ENCODE results near the gene ZNF316.
"Not testable (repeated sequence)": the region's sequence is repeated elsewhere in the genome, so short reads cannot be mapped to it uniquely, and the experiment has no call there.

ZNF316 gene

DNA sequence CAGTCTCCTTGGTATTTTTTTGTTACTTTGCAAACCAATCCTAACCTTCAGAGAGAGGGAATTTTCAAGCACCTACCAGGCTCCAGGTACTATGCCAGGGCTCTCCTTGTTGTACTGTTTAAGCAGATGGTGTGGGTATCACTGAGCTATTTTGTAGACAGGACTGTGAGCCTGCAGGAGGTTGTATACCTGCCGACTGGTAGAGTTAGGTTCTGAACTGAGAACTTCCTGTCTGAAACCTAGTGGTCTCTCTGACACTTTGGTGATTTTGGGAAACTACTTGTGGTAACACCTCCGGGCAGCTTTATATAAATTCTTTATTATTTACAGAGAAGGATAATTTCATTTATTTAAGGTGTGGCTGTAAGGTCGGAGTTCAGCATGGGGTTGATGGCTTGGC is 17.2 kb upstream of the ZNF316 start:
- DNase-seq (ENCODE audit: extremely low spot score, insufficient read length, low read depth) (no peak), FAIRE-seq (no peak)

DNA sequence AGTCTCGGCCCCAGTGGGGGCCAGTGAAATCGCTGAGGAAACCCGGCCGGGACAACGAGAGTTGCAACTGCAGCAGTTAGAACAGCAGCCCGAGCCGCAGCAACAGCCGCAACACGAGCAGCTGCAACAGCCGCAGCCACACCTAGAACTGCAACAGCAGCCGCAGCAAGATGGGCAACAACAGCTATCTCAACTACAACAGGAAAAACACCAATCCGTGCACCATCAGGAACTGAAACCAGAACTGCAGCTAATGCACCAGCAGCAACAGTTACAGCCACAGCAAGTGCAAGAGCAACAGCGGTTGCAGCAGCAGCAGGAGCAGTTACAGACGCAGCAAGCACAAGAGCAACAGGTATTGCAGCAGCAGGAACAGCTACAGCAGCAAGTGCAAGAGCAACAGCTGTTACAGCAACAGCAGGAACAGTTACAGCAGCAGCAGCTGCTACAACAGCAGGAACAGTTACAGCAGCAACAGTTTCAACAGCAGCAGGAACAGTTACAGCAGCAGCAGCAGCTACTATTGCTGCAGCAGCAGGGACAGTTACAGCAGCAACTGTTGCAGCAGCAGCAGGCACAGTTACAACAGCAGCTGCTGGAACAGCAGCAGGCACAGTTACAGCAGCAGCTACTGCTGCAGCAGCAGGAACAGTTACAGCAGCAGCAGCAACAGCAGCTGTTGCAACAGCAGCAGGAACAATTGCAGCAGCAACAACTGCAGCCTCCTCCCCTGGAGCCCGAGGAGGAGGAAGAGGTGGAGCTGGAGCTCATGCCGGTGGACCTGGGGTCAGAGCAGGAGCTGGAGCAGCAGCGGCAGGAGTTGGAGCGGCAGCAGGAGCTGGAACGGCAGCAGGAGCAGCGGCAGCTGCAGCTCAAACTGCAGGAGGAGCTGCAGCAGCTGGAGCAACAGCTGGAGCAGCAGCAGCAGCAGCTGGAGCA is 15.7 kb upstream of the ZNF316 start:
- no peak for DNase-seq (ENCODE audit: extremely low spot score, insufficient read length, low read depth)

DNA sequence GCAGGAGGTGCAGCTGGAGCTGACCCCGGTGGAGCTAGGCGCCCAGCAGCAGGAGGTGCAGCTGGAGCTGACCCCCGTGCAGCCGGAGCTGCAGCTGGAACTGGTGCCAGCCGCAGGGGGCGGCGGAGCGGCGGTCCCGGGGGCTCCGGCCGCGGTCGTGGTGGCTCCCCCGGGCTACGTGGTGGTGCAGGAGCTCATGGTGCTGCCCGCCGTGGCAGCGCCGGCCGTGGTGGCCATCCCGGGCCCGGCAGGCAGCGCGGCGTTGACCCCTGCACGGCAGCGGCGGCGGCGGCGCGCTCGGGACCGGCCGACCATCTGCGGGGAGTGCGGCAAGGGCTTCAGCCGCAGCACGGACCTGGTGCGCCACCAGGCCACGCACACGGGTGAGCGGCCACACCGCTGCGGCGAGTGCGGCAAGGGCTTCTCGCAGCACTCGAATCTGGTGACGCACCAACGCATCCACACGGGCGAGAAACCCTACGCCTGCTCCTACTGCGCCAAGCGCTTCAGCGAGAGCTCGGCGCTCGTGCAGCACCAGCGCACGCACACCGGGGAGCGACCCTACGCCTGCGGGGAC is 14.9 kb upstream of the ZNF316 start:
- DNase-seq (ENCODE audit: extremely low spot score, insufficient read length, low read depth) (no peak), FAIRE-seq (no peak)

More for the DNA sequence above, 15.7 kb upstream of the ZNF316 start:
- no peak for FAIRE-seq

DNA sequence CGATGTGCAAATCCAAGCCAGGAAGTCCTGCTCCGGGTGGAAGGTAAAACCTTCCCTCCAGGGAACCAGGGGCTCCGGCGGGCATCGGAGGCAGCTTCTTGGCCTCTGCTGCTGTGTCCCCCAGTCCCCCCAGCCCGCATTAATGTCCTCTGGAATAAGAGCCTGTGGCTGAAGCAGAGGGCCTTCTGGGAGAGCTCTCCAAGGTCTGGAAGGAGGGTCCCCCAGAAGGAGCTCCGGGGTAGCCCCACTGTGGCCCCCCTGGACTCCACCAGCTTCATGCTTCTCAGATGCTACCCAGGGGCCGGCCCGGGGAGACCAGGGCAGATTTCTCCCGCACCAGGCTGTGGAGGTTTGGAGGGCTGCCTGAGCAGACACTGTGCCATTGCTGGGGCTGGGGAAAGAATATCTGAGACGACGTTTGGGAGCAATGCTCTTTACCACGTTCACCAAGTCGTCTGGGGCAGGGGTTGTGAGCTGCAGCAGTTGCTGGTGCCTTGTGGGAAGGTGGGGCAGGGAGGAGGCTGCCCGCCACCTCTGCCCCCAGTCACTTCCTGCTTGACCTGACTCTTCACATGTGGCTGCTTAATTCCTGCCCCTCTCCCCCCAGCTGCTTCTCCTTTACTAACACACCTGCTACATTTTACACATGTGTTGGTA is 13.4 kb upstream of the ZNF316 start:
- DNase-seq (ENCODE audit: extremely low spot score, insufficient read length, low read depth) (no peak), FAIRE-seq (no peak)

DNA sequence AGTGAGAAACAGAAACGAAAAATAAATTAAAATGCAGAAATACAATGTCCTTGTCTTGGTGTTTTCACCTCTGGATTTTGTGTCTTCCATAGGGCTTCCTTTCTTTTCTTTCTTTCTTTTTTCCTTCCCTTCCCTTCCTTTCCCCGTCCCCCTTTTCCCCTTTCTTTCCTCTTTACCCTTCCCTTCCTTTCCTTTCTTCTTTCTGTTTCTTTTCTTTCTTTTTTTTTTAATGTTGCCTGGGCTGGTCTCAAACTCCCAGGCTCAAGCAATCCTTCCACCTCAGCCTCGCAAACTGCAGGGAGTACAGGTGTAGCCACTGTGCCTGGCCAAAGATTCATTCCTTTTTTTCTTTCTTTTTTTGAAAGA is 12.9 kb upstream of the ZNF316 start:
- FAIRE-seq (no peak), DNase-seq (ENCODE audit: extremely low spot score, insufficient read length, low read depth) (no peak)

DNA sequence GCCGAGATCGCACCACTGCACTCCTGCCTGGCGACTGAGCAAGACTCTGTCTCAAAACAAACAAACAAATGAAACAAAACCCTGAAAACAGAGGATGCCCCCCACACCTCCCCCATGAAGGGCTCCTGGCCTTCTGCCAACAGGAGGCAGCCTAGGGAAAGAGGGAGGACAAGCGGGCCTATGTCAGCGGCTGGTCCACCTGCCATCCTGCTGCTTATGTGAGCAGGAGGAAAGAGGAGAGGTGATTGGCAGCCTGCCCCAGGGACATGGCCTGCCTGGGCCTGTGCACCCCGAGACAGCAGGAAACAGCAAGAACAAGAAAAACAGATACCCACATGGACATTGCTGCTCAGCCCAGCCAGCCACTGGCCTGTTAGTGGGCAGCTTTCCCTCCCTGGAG is 9.1 kb upstream of the ZNF316 start:
- DNase-seq (ENCODE audit: extremely low spot score, insufficient read length, low read depth) = no peak
- FAIRE-seq = no peak

DNA sequence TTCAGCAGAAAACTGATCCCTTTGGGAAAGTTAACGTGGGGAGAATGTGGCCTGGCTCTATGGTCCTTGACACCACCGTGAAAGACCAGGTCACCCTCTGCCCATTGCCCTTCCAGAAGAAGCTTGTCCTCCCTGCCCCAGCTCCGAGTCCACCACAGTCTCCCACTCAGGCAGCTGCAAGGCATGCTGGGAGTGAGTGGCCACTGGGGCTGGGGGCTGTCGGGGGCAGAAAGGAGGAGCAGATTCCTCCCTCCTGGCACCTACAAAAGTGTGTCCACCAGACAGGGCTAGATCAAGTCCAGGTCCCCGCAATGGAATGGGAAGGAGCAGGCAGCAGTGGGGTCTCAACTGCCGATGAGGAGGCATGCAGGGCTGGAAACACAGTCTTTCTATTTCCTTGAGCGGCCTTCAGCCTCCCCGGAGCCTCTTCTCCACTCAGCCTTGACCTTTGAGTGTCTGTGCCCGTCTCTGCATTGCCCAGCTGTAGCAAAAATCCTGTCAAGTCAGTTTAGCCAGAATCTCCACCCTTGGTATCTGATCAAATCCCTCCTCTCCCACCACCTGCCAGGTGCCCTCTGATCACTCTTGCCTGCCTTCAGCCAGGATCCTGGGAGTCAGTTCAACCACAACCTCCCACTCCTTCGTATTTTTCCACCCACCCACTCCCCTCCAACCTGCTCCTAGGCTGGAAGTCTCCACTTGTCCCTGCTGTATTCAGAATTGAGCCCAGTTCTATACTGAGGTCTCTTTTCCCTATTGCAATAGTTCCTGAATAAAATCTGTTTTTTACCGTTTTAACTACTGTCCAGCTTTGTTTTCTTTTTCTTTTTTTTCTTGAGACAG is 6.9 kb upstream of the ZNF316 start:
- DNase-seq (ENCODE audit: extremely low spot score, insufficient read length, low read depth) (no peak), FAIRE-seq (no peak)

DNA sequence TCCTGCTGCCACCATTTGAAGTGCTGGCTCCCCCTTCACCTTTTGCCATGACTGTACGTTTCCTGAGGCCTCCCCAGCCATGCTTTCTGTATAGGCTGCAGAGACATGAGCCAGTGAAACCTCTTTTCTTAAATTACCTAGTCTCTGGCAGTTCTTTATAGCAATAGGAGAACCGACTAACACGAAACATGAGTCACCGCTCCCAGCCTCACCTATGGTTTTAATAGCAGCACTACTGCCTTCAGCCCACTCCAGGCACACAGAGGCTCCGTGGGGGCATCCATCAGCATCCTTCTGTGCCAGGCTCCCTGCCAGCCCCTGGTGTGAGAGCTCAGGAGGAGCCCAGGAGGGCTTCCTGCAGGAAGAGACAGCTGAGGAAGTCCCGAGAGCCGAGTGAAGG is 5.5 kb upstream of the ZNF316 start:
- FAIRE-seq = no peak

DNA sequence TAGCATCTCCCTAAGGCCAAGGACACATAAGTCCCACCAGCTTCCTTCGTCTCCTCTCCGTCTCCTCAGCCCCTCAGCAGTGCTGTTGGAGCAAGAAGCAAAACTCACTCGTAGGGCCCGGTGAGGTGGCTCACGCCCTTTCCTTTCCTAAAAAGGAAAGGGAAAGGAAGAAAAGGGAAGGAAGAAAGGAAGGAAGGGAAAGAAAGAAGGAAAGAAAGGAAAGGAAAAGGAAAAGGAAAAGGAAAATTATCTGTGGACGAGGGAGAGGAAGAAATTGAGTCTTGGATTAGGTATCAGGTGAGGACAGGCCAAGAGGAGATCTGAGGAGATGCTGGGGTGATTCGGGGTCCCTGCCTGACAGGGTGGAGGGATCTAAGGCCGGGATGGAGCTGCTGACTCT is 3.1 kb upstream of the ZNF316 start:
- DNase-seq (ENCODE audit: extremely low spot score, insufficient read length, low read depth) (no peak), FAIRE-seq (no peak)

More for the DNA sequence above, 5.5 kb upstream of the ZNF316 start:
- no peak for DNase-seq (ENCODE audit: extremely low spot score, insufficient read length, low read depth)

DNA sequence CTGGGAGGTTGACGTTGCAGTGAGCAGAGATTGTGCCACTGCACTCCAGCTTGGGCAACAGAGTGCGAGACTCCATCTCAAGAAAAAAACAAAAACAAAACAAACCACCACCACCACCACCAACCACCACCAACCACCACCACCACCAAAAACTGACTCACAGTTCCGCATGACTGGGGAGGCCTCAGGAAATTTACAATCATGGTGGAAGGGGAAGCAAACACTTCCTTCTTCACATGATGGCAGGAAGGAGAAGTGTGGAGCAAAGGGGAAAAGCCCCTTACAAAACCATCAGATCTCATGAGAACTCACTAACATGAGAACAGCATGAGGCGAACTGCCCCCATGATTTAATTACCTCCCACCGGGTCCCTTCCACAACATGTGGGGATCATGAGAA is 2.1 kb upstream of the ZNF316 start:
- DNase-seq (ENCODE audit: extremely low spot score, insufficient read length, low read depth); FAIRE-seq: not testable (repeated sequence)

DNA sequence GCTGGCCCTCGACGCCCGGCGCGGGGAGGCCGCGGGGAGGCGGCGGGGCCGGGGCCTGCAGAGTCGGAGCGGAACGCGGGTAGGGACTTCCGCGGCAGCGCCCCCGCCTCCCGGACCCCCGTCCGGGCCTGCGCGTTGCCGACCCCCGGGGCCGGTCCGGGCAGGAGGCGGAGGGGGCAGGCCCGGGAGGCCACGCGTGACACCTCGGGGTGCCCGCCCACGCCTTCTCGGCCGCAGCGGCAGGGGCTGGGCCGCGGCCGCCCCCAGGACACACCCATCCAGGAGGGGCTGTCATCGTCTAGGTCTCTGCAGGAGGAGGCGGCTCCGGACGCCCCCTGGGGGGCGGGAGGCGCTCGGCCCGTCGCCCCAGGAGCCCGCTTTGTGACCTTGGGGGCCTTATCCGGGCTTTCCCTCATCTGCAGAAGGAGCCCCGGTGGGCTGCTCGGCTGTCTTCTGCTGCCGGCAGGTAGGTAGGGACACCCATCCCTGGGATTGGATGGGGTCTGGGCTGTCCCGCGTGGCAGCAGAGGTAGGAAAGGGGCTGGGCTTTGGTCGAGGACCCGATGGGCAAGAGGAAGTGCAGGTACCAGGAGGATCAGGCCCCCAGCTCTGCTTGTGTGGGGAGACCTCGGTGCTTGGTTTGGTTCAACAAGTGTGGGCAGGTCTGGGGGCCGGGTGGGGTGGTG is 569 bp downstream of the ZNF316 start:
- peak; percentile 54 for FAIRE-seq
- DNase-seq (ENCODE audit: extremely low spot score, insufficient read length, low read depth) = peak; percentile 78

DNA sequence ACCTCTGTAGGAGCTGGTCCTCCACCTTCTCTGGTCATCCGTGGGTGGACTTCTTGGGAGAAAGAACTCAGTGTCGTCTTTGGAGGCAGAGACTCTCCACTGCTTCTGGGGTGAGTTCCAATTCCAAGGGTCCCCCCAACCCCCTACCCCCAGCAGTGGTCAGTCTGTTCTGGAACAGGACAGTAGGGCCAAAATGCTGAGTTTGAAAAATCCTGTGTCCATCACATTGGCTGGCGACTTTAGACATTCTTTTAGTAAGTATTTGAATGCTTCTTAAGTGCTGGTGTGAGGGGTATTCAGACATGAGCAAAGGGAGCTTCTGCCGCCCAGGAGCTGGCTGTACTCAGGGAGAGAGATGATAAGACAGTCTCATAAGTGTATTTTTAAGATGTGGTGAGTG is 1.9 kb downstream of the ZNF316 start:
- no peak for FAIRE-seq
- no peak for DNase-seq (ENCODE audit: extremely low spot score, insufficient read length, low read depth)

DNA sequence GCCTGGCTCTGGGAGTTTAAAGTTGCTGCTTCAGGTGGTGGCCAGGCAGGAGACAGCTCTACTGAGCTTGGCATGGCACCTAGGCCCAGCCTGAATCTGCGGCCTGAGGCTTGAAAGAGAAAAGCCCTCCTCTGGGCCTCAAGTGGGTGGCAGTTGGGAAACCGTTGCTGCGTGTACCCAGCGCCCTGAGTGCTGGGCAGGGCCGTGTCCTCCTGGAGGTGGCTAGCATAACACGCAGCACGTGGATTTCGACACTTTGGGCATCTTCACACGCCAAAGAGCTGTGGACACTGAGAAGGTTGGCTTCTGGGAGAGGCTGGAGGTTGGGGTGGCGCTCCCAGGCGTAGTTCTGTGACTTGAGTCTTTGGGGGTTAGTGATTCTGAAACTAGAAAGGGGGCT is 2.5 kb downstream of the ZNF316 start:
- no peak for DNase-seq (ENCODE audit: extremely low spot score, insufficient read length, low read depth)
- FAIRE-seq = no peak

DNA sequence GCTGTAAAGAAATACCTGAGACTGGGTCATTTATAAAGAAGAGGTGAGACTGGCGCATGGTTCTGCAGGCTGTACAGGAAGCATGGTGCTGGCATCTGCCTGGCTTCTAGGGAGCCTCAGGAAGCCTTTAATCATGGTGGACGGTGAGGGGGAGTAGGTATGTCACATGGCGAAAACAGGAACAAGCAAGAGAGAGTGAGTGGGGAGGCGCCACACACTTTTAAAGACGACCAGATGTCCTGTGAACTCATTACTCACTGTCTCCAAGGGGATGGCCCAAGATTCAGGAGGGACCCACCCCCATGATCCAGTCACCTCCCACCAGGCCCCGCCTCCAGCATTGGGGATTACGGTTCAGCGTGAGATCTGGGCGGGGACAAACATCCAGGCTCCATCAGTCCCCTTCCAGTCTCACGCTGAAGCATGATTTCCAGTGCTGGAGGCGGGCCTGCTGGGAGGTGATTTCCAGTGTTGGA is 3.2 kb downstream of the ZNF316 start:
- no peak for DNase-seq (ENCODE audit: extremely low spot score, insufficient read length, low read depth)
- FAIRE-seq = peak; percentile 44

DNA sequence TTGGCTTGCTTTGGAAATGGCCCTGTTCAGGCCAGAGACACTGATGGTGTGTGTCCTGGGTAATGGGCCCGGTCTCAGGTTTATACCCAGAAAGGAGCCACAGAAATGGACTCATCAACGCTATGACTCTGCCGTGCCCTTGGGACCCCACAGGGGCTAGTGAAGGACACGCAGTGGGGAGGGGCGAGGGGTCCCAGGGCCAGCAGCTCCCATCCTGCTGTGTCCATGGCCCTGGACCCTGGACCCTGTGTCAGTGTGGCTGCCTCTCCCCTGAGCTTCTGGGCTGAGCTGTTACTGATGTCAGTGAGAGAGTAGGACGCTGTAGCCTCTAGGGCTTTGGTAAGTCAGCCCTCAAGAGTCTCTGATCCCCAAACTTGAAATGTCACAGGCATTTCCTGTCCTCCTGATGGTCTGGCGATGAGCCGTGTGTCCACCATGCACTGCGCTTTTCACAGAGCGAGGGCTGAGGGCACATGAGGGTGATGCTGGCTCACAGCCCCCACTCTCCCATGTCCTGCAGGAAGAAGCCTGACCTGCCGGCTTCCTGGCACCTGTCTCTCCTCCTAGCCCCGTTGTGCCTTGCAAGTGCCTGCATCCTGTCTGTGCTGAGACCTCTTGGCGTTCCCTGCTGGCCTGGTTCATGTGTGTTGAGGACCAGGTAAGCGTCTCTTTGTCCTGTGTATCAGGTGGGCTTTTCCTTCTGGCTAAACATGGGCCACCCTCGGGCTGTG is 4.4 kb downstream of the ZNF316 start:
- FAIRE-seq = no peak
- DNase-seq (ENCODE audit: extremely low spot score, insufficient read length, low read depth) = no peak

DNA sequence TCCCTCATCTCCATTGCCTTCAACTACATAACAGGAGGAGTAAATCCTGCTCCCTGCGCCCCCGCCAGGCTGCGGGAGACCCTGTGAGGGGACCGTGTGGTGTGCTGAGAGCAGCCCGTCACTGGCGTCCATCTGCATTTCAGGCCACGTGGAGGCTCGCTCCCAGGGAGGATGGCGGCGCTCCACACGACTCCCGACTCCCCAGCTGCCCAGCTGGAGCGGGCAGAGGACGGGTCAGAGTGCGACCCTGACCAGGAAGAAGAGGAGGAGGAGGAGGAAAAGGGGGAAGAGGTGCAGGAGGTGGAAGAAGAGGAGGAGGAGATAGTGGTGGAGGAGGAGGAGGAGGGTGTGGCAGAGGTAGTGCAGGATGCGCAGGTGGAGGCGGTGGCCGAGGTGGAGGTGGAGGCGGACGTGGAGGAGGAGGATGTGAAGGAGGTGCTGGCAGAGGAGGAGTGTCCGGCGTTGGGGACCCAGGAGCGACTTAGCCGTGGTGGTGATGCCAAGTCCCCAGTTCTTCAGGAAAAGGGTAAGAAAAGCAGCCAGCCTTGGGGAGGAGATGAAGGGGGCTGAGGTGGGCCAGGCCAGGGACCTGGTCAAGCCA is 5.2 kb downstream of the ZNF316 start:
- no peak for DNase-seq (ENCODE audit: extremely low spot score, insufficient read length, low read depth)
- FAIRE-seq = no peak

DNA sequence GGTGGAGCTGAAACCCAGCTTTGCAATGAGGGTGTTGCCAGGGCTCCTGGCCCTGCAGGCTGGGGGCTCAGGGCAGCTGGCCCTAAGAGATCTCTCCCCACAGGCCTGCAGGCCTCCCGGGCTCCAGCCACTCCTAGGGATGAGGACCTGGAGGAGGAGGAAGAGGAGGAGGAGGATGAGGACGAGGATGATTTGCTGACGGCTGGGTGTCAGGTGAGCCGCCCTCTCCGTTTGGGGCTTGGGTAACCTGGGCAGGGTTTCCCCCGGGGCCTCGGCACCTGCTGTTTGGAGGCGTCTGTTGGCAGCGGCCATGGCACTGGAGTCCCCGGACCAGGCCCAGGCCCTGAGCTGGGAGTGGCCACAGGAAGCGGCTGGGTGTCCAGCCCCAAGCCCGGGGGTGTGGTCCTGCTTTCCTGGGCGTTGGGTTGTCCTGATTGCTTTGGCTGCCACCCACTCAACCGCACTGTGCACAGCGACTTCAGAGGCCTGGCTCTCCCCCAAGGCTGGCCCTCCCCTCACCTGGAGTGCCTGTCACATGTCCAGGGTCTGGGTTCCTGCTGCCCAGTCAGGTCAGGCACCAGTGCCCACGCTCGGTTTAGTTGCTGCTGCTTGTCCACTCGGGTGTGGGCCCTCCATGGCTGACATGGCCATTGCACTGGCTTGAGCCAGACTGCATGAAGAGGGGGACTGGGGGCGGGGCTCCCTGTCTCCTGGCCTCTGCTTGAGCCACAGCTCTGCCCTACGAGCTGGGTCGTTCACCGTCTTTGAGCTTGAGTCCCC is 5.9 kb downstream of the ZNF316 start:
- FAIRE-seq = no peak
- no peak for DNase-seq (ENCODE audit: extremely low spot score, insufficient read length, low read depth)

Data from GM18507 (cell line).